HG03342 (cell line): ENCODE data around the gene PIGS.

Experiments used
- ATAC-seq: cut with Tn5 transposase; IDR thresholded peaks from one replicate; pipeline ENCODE4 v1.9.1; 2021; ENCODE audit warnings: mild to moderate bottlenecking, moderate library complexity; ENCODE audit not compliant: unreplicated experiment

The PIGS gene

DNA sequence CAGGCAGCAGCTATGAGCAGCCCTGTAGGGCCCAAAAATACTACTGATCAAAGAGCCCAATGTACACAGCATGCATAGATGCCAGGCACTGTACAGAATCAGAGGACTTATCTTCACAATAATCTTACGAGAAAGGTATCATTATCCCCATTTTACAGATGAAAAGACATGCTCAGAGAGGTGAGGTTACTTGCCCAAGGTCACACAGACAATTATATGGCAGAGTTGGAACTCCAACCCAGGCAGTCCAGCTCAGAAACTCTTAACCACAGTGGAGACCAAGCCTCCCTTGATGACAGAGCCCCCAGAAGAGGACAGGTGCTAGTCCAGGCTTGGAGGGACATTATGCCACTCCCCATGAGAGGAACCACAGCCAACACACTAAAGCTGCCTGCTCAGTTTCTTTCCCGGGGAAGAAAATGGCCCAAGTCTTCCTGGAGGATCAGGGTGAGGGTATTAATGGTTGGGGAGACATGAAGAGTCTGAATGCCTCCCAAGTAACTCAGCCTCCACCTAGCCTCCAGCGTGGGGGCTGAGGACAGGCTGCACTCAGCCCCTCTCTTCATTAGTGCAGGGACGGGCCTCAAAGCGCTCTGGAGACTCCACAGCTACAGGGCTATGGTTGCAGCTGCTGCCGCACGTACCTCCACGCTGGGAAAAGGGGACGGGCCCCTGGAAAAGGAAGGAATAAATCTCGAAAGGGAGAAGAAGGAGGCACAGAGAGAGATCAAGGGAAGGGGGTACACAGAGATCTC is 19.7 kb downstream of the PIGS start:
- no peak for ATAC-seq

DNA sequence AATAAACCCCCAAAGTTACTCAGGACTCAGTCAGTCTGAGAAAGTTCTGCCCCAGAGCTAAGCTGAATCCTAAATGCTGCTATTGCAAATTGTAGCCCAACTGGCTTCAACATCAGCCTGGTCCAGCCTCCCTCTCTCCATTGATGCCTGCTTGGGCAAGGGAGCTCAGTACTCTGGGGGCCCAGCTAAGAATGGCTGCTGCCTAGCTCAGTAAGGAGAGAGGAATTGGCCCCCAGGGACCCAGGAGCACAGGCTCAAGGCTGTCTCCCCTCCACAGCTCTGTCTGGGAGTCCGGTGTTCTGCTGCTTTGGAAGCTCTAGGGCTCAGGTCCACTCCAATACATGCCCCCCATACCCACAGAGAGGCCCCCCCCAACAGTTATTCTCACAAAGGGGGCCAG is 20.5 kb downstream of the PIGS start:
- ATAC-seq = no peak

DNA sequence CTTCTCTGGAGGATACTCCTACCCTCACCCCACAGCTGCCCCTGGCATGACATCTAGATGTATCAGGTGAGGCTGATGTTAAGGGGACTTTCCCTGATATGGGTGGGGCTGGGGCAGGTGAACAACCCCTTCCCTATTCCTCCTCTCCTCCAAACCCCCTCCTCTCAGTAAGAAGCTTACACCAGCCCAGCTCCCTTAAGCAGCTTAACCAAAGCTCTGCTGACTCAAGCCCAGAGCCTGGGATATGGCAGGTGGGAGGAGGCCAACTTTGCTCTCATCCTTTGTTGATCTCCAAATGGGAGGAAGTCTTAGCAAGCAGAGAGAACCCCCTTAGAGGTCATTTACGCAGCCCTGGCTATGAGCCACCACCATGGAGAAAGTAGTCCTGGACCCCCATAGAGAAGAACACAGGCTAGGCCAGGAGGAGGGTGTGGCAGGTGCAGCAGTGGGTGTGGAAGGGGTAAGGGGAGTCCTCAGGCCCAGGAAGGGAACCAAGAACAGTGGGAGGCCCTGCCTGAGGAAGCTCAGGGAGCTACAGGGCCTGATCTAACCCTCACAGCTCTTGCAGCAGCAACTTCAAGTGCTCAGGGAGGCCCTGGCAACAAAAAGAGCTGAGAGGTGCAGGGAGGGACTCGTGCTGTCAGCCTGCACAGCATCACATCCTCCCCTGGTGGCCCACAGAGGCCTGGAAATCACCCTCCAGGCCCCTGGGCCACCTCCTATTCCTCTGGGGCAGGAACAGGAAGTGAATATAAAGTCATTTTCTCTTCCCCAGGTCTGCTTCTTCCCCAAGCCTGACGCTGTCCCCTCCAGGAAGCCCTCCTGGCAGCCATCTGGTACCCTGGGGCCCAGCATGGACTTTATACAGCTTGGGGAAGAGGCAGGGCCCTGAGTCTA is 21.8 kb downstream of the PIGS start:
- ATAC-seq = peak; percentile 37

DNA sequence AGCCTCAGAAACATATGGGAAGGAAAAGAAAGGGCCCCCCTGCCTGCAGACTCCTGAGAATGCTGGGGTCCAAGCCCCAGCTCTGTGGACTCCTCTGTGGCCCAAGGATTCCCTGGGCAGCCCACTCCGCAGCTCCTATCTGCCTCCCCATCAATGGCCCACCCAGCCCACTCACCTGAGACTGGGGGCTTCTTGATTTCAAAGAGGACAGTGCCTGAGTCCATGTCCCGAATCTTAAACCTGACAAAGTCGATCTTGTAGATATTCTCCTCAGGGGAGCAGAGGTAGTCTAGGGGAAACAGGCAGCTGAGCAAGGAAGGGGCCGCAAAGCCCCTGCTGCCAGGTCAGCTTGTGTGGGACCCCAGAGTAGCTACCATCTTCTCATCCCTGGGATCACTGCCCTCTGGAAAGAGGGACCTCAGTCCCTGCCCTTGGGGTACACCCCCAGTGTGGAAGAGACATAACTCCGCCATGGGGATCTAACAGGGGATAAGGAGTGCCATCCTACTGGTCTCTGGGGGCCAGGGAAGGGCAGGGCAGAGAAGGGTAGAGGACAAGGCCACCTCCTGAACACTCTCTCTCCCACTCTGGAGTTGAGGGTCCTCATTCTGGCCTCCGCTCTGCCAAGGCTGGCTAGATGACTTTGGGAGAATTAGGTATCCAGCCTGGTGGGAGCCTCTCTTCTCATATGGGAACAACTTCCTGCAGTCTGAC is 22.8 kb downstream of the PIGS start:
- no peak for ATAC-seq

DNA sequence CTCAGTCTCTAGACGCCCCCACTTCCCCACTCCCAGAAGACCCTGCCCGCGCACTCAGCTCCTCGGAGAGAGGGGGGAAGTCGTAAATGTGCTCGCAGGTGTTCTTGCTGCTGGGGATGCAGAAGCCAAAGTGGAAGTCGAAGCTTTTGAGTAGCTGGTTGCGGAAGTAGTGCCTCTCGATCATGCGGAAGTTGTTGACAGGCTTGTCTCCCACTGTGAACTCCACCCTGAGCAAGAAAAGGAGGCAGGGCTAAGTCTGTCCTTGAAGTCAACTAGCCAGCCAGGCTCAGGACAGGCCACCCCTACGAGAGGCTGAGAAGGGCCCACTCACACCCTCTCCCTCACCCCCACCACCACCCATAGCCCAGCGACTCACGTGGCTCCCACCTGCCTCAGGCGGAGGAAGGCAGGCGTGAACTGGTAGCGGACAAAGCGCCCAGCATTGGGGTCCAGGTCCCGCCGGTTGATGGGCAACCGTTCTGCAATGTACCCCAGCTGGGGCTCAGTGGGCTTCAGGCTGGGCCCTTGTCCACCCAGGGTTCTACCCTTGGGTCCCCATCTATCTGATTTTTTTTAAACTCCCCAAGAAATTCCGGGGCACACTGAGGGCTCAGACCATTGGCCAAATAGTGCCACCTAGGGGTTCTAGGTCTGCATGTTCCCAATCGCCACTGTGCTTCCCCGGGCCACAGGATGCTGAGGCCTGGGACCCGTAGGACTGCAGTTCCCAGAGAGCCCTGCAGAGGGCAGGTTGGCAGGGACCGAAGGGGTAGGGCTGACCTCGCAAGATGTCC is 23.5 kb downstream of the PIGS start:
- ATAC-seq = no peak

DNA sequence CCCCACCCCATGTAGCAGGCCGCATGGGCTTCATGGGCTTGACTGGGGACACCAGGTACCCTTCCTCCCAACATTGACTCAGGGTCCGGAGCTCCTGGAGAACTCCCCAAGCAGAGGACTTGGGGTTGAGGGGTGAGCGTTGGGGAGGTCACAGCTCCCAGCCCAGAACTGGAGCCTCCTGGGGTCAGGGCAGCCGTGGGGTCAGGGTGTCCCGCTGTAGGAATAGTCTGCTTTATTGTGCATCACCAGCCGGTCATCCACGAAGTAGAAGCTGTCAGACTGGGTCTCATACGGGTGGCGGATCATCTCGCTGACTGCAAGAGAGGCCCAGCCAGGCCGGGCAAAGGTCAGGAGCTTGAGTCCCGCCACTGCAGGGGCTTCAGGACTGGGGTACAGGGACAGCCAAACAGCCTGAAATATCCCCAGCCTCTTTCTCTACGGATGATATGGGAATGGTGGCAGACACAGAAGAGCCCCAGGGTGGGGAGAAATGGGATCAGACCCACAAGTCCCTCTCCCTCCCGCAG is 24.2 kb downstream of the PIGS start:
- ATAC-seq = no peak

DNA sequence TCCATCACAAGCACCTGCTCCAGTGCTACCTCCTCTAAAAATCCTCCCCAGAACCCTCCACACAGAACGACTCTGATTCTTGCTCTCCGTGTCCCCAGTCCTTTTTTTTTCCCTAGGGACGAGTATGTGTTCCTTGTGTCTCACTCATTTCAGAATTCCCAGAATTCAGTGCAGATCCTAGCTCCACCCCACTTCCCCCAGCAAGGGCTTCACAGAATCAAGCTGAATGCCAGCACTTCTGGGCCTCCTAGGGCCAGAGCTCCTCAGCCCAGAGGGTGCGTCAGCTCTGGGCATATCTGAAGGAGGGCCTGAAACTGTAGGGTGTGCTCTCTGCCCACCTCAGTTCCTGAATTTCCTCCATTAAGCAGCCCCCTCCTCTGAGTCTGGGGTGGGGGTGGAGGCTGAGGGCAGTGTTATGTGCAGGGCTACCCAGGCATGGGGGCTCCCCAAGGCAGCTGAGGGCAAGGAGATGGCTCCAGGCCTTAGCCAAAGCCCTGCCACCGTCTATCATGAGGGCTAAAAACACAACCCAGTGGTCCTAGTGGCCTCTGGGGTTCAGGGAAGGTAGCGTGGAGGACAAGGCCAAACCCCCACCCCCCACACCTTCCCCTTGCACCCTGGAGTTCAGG is 25.4 kb downstream of the PIGS start:
- ATAC-seq = no peak

DNA sequence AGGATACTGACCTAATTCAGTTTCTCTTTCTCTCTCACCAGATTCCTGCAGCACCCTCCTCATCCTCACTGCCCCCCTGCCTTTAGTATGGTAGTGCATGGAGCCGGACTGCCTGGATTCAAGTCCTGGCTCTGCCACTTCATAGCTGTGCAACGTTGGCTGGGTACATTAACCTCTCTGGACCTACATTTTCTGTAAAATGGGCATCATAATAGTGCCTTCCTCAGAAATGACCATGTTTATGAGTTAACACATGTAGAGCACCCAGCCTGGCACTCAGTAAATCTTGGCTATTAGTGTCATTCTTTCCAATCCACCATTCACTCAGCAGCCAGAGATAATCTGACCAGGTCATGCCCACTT is 26.2 kb downstream of the PIGS start:
- ATAC-seq = no peak

DNA sequence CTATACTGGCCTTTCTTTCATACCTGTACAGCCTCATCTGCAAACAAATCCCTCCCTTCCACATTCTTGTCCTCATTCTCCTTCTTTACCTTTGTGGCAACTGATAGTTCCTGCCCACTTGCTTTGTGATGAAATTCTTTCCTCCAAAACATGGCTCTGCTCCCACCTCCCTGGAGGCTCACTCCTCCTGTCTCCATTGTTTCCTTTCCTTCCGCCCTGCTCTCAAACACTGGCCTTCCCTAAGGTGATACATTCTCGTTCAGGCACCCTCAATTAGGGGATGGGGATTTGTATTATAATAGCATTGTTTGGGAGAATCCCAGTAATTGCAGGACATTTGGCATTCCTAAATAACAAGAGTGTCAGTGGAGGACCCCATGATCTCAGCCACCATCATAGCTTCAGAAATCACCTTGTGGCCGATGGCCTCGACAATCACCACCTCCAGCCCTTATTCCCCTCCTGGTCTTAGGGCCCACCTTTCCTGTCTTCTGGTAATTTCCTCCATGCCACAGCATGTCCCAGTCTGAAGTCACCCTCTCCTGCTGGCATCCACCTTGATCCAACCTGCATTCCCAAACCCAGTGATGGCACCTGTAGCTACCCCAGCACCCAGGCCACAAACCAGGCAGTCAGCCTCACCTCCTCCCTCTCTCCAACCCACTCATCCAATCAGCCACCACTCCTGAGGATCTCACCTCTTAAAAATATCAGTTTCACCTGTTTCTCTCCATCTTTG is 26.8 kb downstream of the PIGS start:
- ATAC-seq = no peak

DNA sequence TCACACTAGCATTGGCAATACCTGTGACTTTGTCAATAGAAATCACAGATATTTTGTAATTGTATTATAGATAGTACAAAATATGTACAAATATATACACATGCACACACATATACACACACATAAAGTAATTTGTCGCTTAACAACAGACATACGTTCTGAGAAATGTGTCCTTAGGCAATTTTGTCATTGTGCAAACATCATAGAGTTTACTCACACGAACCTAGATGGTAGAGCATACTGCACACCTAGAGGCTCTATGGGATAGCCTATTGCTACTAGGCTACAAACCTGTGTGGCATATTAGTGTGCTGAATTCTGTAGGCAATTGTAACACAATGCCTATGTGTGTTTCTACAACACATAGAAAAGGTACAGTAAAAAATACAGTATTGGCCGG is 29.9 kb downstream of the PIGS start:
- no peak for ATAC-seq

DNA sequence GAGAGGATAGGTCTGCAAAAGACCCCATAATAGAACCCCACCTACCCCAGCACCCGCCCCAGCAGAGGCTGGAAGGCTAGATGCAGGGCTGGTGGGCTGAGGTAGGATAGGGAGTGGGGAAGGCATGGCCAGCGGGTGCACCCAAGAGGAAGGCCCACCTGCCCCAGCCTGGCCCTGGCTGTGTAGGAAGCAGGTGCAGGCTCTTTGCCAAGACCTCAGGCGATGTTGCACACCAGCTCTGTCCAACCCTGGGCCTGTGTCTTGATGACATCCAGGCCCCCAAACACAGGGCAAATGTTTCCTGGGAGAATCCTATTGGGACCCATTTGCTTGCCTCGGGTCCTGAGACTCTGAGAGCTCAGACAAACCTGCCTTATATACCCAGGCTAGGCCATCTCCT is 31.1 kb downstream of the PIGS start:
- no peak for ATAC-seq

DNA sequence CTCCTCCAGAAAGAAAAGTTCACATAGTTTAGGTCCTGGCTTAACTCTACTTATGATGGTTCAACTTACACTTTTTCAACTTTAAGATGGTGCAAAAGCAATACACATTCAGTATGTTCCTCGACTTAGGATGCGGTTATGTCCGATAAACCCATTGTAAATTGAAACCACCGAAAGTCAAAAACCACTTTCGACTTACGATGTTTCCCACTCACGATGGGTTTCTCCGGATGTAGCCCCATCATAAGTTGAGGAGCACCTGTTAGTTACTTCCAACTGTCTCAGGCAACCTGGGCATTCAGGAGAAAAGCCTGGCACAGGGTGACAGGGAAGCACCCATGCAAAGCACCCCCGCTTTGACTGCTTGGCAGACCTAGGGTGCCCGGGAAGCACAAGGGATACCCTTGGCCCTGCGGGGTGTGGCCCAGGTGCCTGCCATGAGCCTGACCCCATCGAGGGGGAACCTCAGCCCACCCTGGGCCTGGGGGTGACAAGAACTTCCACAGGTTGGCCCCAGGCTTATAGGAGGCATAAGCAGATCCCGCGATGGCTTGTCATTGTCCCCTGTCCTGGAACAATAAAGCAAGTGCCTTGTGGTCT is 32.9 kb downstream of the PIGS start:
- ATAC-seq = no peak

DNA sequence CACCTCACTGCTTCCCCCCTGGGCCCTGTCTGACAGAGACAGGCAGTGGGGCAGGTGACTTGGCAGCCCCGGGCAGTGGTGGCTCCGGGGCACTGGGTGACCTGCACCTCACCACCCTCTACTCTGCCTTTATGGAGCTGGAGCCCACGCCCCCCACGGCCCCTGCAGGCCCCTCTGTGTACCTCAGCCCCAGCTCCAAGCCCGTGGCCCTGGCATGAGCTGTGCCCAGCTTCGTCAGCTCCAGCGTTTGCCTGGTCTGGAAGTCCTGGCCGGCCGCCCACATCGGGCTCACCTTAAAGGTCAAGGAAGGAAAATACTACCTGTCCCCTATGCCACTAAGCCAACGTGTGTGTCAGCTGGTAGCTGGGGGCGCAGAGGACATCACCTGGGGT is 34.1 kb downstream of the PIGS start:
- no peak for ATAC-seq

DNA sequence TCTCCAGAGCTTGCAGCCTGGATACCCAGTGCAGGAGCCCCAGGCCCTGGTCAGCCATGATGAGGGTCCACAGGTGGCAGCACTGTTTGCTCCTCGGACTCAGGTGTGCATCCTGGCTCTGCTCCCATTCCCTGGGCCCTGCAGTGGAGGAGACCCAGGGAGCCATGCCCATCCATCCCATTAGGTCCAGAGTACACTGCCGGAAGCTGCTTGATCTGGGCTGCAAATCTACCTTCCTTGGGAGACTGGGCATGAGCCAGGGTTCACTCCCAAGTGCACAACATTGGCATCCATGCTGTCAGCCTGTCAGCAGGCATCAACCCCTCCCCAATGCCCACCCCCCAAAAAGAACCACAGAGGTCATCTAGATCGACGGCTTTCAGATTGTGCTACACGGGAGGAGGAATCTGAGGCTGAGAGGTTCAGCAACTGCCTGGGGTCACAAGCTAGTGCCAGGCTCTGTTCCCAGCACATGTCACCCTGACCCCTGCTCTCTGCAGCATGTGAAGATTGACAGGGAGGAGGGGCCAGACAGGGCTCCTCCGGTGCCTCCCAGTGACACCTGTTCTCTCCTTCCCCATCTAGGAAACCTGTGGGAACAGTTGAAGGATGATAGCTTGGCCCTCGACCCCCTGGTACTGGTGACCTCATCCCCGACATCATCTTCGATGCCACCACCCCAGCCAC is 34.6 kb downstream of the PIGS start:
- ATAC-seq = no peak

DNA sequence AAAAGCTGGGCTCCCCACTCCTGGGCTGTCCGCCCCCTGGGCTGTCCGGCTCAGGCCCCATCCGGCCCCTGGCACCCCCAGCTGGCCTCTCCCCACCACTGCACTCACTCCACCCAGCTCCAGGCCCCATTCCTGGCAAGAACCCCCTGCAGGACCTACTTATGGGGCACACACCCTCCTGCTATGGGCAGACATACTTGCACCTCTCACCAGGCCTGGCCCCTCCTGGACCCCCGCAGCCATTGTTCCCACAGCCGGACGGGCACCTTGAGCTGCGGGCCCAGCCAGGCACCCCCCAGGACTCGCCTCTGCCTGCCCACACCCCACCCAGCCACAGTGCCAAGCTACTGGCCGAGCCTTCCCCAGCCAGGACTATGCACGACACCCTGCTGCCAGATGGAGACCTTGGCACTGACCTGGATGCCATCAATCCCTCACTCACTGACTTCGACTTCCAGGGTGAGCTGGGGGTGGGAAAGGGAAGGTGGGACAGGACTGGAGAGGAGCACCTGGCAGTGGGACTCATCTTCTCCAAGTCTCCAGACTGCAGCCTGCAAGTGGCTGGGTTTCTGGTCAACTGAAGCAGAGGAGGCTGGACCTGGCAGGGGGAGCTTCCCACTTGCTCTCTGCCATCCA is 36.5 kb downstream of the PIGS start:
- ATAC-seq = no peak

DNA sequence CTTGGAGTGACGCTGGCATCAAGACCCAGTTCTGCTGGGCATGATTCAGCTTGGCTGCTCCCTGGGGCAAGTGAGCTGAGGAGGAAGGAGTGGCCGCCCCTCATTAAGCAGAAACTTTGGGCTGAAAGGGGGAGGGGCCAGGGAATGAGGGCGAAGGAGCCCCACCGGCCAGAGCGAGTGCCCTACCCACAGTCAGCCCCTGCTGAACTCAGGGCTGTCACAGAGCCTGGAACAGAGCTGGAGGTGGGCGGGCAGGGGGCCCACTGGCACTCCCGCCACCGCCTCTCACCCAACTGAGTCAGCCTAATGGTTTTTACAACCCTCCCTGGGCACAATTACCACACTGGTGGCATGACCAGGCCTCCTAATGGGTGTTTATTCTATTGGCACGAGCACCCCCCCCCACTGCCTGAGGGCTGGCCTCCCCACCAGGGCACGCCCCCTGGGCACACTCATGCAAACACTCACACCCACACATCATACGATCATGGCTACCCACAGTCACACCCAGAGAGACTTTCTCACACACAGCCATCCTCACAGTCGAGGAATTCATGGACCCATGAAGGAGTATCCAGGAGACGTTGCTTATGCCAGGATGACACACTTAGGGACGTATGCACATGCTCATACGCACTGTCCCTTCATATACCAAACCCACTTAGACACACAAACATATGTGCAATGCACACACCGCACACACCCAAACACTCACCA is 38.1 kb downstream of the PIGS start:
- ATAC-seq = no peak
